Measurements from ENCODE around the gene CELF1. TPM values are rescaled to one million over a fixed set of nuclear protein-coding genes. Genes with fewer than 3 reads are reported as not detected.

CELF1 gene
- total and polyA plus RNA-seq, 12 donors: 28.1 to 128 (median 101) TPM

GRCh38 chr11:47518212-47518964 lies 34.5 kb downstream of the CELF1 start:
- no peaks in the 10 kb centered on the region for H3K36me3 ChIP-seq (replicated peaks in 1 of 2)
- no peak overlapping the region for H3K4me3 ChIP-seq
- no peaks in the 10 kb centered on the region for H3K9me3 ChIP-seq (replicated peaks in 1 of 3)
- DNase-seq: no peak
- peaks cover 42 to 73% of the 10 kb centered on the region in 2 donors for H3K4me1 ChIP-seq (replicated peaks in 1 of 2)
- TF ChIP-seq CTCF (IDR thresholded peaks at IDR 0.05) (no peak), POLR2A (IDR thresholded peaks at IDR 0.05) (no peak)
- no peaks in the 10 kb centered on the region for H3K27me3 ChIP-seq
- peak overlapping the region in 2 of 5 donors; percentile 9 to 30 for H3K27ac ChIP-seq
- intact Hi-C loops (cut with DNase I): no loop called here
- 53 to 66% (median 60%) methylated on average over 3 of the region's 3 CpGs for WGBS, 4 donors

GRCh38 chr11:47516984-47517853 lies 35.7 kb downstream of the CELF1 start:
- Histone ChIP-seq H3K4me3 (no peak overlapping the region), H3K27ac (no peak overlapping the region), H3K36me3 (replicated peaks in 1 of 2) (no peaks in the 10 kb centered on the region), H3K27me3 (no peaks in the 10 kb centered on the region), H3K9me3 (replicated peaks in 1 of 3) (no peaks in the 10 kb centered on the region), H3K4me1 (replicated peaks in 1 of 2) (peaks cover 36 to 73% of the 10 kb centered on the region in 2 donors)
- intact Hi-C loops (cut with DNase I): no loop called here
- DNase-seq: no peak
- 84 to 88% (median 87%) methylated on average over 10 of the region's 10 CpGs for WGBS, 4 donors
- TF ChIP-seq CTCF (IDR thresholded peaks at IDR 0.05): no peak
- no peak for TF ChIP-seq POLR2A (IDR thresholded peaks at IDR 0.05)

GRCh38 chr11:47516155-47516554 lies 36.8 kb downstream of the CELF1 start:
- Histone ChIP-seq H3K4me3 (no peak overlapping the region), H3K9me3 (replicated peaks in 1 of 3) (no peaks in the 10 kb centered on the region), H3K27ac (no peak overlapping the region), H3K27me3 (no peaks in the 10 kb centered on the region), H3K4me1 (replicated peaks in 1 of 2) (peaks cover 36 to 76% of the 10 kb centered on the region in 2 donors), H3K36me3 (replicated peaks in 1 of 2) (no peaks in the 10 kb centered on the region)
- no peak for TF ChIP-seq POLR2A (IDR thresholded peaks at IDR 0.05)
- TF ChIP-seq CTCF (IDR thresholded peaks at IDR 0.05): no peak
- no peak for DNase-seq
- WGBS, 4 donors: 78 to 87% (median 80%) methylated on average over 3 of the region's 3 CpGs
- intact Hi-C loops (cut with DNase I): no loop called here

Measured in adrenal gland (tissue), 12 donors.